GM10847 (cell line): ENCODE data around the gene SLC19A1.

Experiments used
- POLR2A ChIP-seq: IDR thresholded peaks from 2 replicates; pipeline ENCODE4 v1.6.1; 2011; ENCODE audit not compliant: insufficient read length; ENCODE audit errors: extremely low read depth

SLC19A1 gene

GRCh38 chr21:45580181-45580575, 37.9 kb upstream of the SLC19A1 start:
- TF ChIP-seq POLR2A = no peak

GRCh38 chr21:45579383-45580180, 37.3 kb upstream of the SLC19A1 start:
- TF ChIP-seq POLR2A = no peak

DNA sequence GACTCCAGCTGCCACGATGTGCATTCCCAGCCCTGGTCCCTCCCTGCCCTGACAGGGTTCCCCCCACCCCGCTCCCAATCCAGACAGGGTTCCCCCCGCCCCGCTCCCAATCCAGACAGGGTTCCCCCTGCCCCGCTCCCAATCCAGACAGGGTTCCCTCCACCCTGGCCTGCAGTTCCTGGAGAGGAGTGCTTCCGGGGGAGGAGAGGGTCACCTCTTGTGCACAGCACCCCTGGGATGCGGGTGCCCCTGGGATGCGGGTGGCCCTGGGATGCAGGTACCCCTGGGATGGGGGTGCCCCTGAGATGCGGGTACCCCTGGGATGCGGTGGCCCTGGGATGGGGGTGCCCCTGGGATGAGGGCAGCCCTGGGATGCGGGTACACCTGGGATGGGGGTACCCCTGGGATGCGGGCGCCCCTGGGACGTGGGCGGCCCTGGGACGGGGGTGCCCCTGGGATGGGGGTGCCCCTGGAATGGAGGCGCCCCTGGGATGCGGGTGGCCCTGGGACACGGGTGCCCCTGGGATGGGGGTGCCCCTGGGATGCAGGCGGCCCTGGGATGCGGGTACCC, 36.7 kb upstream of the SLC19A1 start:
- no peak for TF ChIP-seq POLR2A

DNA sequence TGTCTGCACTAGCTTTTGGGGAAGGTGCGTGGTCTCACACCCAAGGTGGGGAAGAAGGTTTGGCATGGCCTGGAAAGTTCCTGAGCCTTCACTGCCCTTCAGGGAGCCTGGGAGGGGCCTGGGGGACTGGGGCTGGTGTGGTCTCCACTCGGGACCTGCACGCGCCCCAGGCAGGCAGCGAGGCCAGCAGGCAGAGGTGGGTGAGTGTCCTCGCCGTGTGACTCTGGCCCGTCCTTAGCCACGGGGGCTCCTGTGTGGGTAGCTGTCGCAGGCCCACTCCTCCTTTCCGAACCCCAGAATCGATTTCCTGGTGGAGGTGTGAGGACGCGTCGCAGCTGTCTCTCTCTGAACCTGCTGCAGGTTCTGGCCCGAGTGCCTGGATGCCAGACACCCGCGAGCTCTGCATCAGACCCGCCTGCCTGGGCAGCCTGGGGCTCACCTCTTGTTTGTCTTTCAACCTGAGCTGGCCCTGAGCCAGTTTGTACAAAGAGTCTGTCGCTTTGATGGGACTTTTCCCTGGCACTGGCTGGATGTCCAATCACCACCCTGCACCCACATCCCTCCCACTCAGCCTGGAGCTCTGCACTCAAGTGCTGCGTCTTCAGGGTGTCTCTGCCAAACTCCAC, 36.0 kb upstream of the SLC19A1 start:
- TF ChIP-seq POLR2A = no peak

GRCh38 chr21:45577801-45578175, 35.5 kb upstream of the SLC19A1 start:
- TF ChIP-seq POLR2A = no peak

GRCh38 chr21:45576838-45577737, 34.8 kb upstream of the SLC19A1 start:
- TF ChIP-seq POLR2A = no peak

GRCh38 chr21:45575993-45576837, 34.0 kb upstream of the SLC19A1 start:
- no peak for TF ChIP-seq POLR2A

- TF ChIP-seq POLR2A = no peak
Measured at GRCh38 chr21:45575304-45575992, 33.2 kb upstream of the SLC19A1 start.

DNA sequence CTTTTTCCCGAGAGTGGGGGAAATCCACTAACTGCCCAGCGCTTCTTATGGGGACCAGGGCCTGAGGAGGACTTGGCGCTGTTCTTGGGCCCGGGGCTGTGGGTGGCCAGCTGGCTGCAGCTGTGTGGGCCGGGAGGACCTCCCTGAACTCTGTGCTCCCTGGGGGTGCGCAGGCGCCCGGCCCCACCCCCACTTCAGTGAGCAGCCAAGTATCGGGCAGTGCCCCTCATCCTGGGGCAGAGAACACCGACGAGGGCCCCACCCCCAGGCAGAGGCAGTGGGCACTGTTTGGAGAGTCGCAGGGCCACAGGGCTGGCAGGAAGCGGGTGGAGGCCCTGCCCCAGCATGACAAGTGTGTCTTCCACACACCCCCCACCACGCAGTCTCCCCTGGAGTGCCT, 32.5 kb upstream of the SLC19A1 start:
- TF ChIP-seq POLR2A = no peak

DNA sequence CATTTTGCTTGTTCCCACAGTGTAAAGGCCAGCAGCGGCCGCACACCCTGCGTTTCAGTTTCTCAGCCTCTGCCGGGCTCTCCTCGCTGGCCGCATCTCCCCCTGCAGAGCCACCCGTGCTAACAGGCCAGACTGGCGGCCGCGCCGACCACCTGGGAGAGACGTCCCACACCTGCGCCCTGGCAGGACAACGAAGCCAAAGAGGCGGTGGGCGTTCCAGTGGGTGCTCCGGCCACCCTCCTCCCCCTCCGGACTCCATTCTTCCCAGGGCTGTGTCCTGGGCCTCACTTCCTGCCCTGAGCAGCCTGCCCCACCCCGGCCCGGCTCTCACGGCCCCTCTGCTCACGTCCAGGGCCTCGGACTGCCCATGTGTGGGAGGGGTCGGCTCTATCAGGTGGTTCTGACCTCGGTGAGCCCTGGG, 31.9 kb upstream of the SLC19A1 start:
- TF ChIP-seq POLR2A = no peak

DNA sequence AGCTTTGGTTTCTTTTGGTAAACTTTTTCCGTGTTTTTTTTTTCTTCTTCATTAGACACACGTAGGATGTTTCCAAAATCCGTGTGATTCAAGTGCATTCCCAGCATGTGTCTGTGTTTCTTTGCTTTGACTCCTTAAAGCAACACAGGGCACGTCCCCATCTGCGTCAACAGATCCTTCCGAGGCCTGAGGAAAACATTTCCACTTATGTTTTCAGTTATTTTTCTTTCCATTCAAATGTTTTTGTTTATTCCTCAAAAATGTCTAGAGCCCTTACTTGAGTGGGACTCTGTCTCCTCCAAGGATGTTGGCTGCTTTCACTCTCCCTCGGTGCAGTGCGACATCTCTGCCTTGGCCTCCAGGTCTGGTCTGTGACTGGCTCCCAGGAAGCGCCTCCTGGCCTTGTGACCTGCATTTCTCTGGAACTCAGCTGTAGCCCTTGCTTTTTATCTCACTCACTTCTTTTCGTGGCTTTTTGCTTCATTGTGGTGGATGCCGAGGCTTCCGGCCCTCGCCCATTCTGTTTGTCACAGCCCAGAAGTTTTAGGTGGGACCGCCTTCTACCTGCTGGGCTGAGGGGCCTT, 31.3 kb upstream of the SLC19A1 start:
- TF ChIP-seq POLR2A = no peak

- TF ChIP-seq POLR2A = no peak
Measured at GRCh38 chr21:45572783-45573451, 30.7 kb upstream of the SLC19A1 start.

GRCh38 chr21:45572231-45572630, 30.0 kb upstream of the SLC19A1 start:
- no peak for TF ChIP-seq POLR2A
